Measurements from ENCODE around the gene ABCG1.

ABCG1 gene

GRCh38 chr21:42251654-42252324 is 32.8 kb downstream of the ABCG1 start:
- no peak for DNase-seq (ENCODE audit: low read depth)

- DNase-seq (ENCODE audit: low read depth), result no peak
Observed at GRCh38 chr21:42252325-42252654, 33.4 kb downstream of the ABCG1 start.

- DNase-seq (ENCODE audit: low read depth), result no peak
Observed at GRCh38 chr21:42252778-42253340, 33.9 kb downstream of the ABCG1 start.

- DNase-seq (ENCODE audit: low read depth), result no peak
Observed at GRCh38 chr21:42253466-42253865, 34.5 kb downstream of the ABCG1 start.

- no peak for DNase-seq (ENCODE audit: low read depth)
Observed at GRCh38 chr21:42254083-42254482, 35.1 kb downstream of the ABCG1 start.

GRCh38 chr21:42254651-42255601 is 36.0 kb downstream of the ABCG1 start:
- DNase-seq (ENCODE audit: low read depth), result no peak

GRCh38 chr21:42255825-42256224 is 36.9 kb downstream of the ABCG1 start:
- DNase-seq (ENCODE audit: low read depth), result no peak

GRCh38 chr21:42256316-42256715 is 37.4 kb downstream of the ABCG1 start:
- no peak for DNase-seq (ENCODE audit: low read depth)

- no peak for DNase-seq (ENCODE audit: low read depth)
Observed at GRCh38 chr21:42257091-42257765, 38.3 kb downstream of the ABCG1 start.

GRCh38 chr21:42258150-42258884 is 39.4 kb downstream of the ABCG1 start:
- DNase-seq (ENCODE audit: low read depth), result no peak

- no peak for DNase-seq (ENCODE audit: low read depth)
Observed at GRCh38 chr21:42258885-42259407, 40.0 kb downstream of the ABCG1 start.

- no peak for DNase-seq (ENCODE audit: low read depth)
Observed at GRCh38 chr21:42260121-42260520, 41.2 kb downstream of the ABCG1 start.

GRCh38 chr21:42261829-42262200 is 42.9 kb downstream of the ABCG1 start:
- DNase-seq (ENCODE audit: low read depth), result no peak

- DNase-seq (ENCODE audit: low read depth), result no peak
Observed at GRCh38 chr21:42262831-42263231, 43.9 kb downstream of the ABCG1 start.

- no peak for DNase-seq (ENCODE audit: low read depth)
Observed at GRCh38 chr21:42263591-42264131, 44.7 kb downstream of the ABCG1 start.

- no peak for DNase-seq (ENCODE audit: low read depth)
Observed at GRCh38 chr21:42264245-42265195, 45.6 kb downstream of the ABCG1 start.

GRCh38 chr21:42265231-42265812 is 46.4 kb downstream of the ABCG1 start:
- no peak for DNase-seq (ENCODE audit: low read depth)

- DNase-seq (ENCODE audit: low read depth), result no peak
Observed at GRCh38 chr21:42266971-42267556, 48.1 kb downstream of the ABCG1 start.

GRCh38 chr21:42269386-42269785 is 50.4 kb downstream of the ABCG1 start:
- DNase-seq (ENCODE audit: low read depth), result no peak
